GM23338 (cell line): ENCODE measurements around the gene PAQR9. TPM values are rescaled to one million over a fixed set of nuclear protein-coding genes. Genes with fewer than 3 reads are reported as not detected.

ENCODE experiments used
- ATAC-seq: fragments of 200-7000 bp; cut with Tn5 transposase; 3 replicates; pipeline ENCODE4 v1.9.1; 2020
- DNase-seq: peaks from one replicate; pipeline ENCODE4 v3.0.0-alpha.2; 2015; ENCODE audit warnings: low spot score
- H2AFZ ChIP-seq: fragments of 200-600 bp; sonication (generic); 2 replicates; pipeline ENCODE4 v1.8.0; 2016; ENCODE audit warnings: antibody characterized with exemption, mild to moderate bottlenecking, moderate library complexity
- H3F3A ChIP-seq: fragments of 200-600 bp; sonication (generic); replicated peaks from 2 replicates; pipeline ENCODE4 v1.8.0; 2017; ENCODE audit warnings: antibody characterized with exemption, mixed run types, low read depth
- H3K27ac ChIP-seq: fragments of 200-600 bp; sonication (generic); 2 replicates; pipeline ENCODE4 v1.6.1; 2016; ENCODE audit warnings: low read depth
- H3K27me3 ChIP-seq: fragments of 200-600 bp; sonication (generic); 2 replicates; pipeline ENCODE4 v1.8.0; 2016; ENCODE audit warnings: mild to moderate bottlenecking, mixed run types, moderate library complexity; ENCODE audit not compliant: insufficient read depth
- H3K36me3 ChIP-seq: fragments of 200-600 bp; sonication (generic); 2 replicates; pipeline ENCODE4 v1.8.0; 2016; ENCODE audit warnings: mild to moderate bottlenecking; ENCODE audit not compliant: insufficient read depth
- H3K4me1 ChIP-seq: fragments of 200-600 bp; sonication (generic); 2 replicates; pipeline ENCODE4 v1.8.0; 2016; ENCODE audit warnings: mild to moderate bottlenecking, moderate library complexity; ENCODE audit not compliant: insufficient read depth
- H3K4me2 ChIP-seq: fragments of 200-600 bp; sonication (generic); 2 replicates; pipeline ENCODE4 v1.7.1; 2017; ENCODE audit warnings: mixed run types
- H3K4me3 ChIP-seq: fragments of 200-600 bp; sonication (generic); 2 replicates; pipeline ENCODE4 v1.6.1; 2016; ENCODE audit warnings: mixed run types
- H3K79me2 ChIP-seq: fragments of 200-600 bp; sonication (generic); replicated peaks from 2 replicates; pipeline ENCODE4 v1.8.0; 2017; ENCODE audit warnings: mild to moderate bottlenecking; ENCODE audit not compliant: insufficient read depth
- H3K9me2 ChIP-seq: fragments of 200-600 bp; sonication (generic); 2 replicates; pipeline ENCODE4 v1.8.0; 2017; ENCODE audit not compliant: insufficient read depth
- H4K20me1 ChIP-seq: fragments of 200-600 bp; sonication (generic); replicated peaks from 2 replicates; pipeline ENCODE4 v1.8.0; 2017; ENCODE audit warnings: mild to moderate bottlenecking; ENCODE audit not compliant: insufficient read depth
- H3K27ac Mint-ChIP-seq: 2 replicates; pipeline ENCODE4 v1.8.0; 2020; ENCODE audit warnings: inconsistent platforms, mild to moderate bottlenecking, moderate library complexity, mixed read lengths
- H3K27me3 Mint-ChIP-seq: 3 replicates; pipeline ENCODE4 v1.8.0; 2022; ENCODE audit warnings: low read depth, mild to moderate bottlenecking, moderate library complexity, mixed read lengths, inconsistent platforms; ENCODE audit not compliant: insufficient read depth, poor library complexity
- H3K36me3 Mint-ChIP-seq: 3 replicates; pipeline ENCODE4 v1.8.0; 2021; ENCODE audit warnings: low read depth, mild to moderate bottlenecking, inconsistent platforms, moderate library complexity, mixed read lengths
- H3K4me1 Mint-ChIP-seq: 3 replicates; pipeline ENCODE4 v1.8.0; 2020; ENCODE audit warnings: mild to moderate bottlenecking, inconsistent platforms, mixed read lengths
- H3K4me3 Mint-ChIP-seq: 3 replicates; pipeline ENCODE4 v1.8.0; 2021; ENCODE audit warnings: moderate library complexity, mild to moderate bottlenecking, inconsistent platforms, mixed read lengths
- H3K9me3 Mint-ChIP-seq: 3 replicates; pipeline ENCODE4 v1.8.0; 2020; ENCODE audit warnings: moderate library complexity, mild to moderate bottlenecking, inconsistent platforms, mixed read lengths
- CREB1 ChIP-seq: fragments of 250-450 bp; sonication (Bioruptor Pico); IDR thresholded peaks from 2 replicates; pipeline ENCODE4 v1.5.0; 2020; ENCODE audit warnings: low read depth, mild to moderate bottlenecking, moderate library complexity
- CTCF ChIP-seq, 2 experiments: fragments of 200-600 bp in 1 of 2; sonication (generic) in 1 of 2; conservative IDR thresholded peaks; 2 replicates each; pipeline versions ENCODE4 v1.5.1 to v1.6.1; 2016 to 2017; ENCODE audit warnings: antibody characterized with exemption in 2 of 2, low read depth in 2 of 2, mild to moderate bottlenecking in 2 of 2, moderate library complexity in 1 of 2
- ETS1 ChIP-seq: IDR thresholded peaks from 2 replicates; pipeline ENCODE4 v1.6.1; 2016; ENCODE audit warnings: antibody characterized with exemption
- EZH2 ChIP-seq: fragments of 200-600 bp; sonication (generic); IDR thresholded peaks from one replicate; pipeline ENCODE4 v1.8.0; 2017; ENCODE audit warnings: antibody characterized with exemption, mild to moderate bottlenecking, low read depth; ENCODE audit not compliant: unreplicated experiment
- EZH2phosphoT487 ChIP-seq: fragments of 200-600 bp; sonication (generic); IDR thresholded peaks from one replicate; pipeline ENCODE4 v1.8.1; 2018; ENCODE audit warnings: antibody characterized with exemption; ENCODE audit not compliant: unreplicated experiment
- JUNB ChIP-seq: IDR thresholded peaks from one replicate; pipeline ENCODE4 v1.6.1; 2016; ENCODE audit warnings: antibody characterized with exemption; ENCODE audit not compliant: unreplicated experiment
- NANOG ChIP-seq: IDR thresholded peaks from 2 replicates; pipeline ENCODE4 v1.6.1; 2016; ENCODE audit warnings: antibody characterized with exemption, borderline replicate concordance
- POLR2AphosphoS5 ChIP-seq: IDR thresholded peaks from 2 replicates; pipeline ENCODE4 v1.6.1; 2016; ENCODE audit warnings: antibody characterized with exemption, low read depth
- REST ChIP-seq: IDR thresholded peaks from one replicate; pipeline ENCODE4 v1.6.1; 2018; ENCODE audit warnings: antibody characterized with exemption; ENCODE audit not compliant: unreplicated experiment
- STAT1 ChIP-seq: IDR thresholded peaks from one replicate; pipeline ENCODE4 v1.6.1; 2016; ENCODE audit warnings: antibody characterized with exemption; ENCODE audit not compliant: unreplicated experiment
- ZNF114 ChIP-seq: fragments of 250-450 bp; sonication (Bioruptor Pico); IDR thresholded peaks from 2 replicates; pipeline ENCODE4 v1.5.0; 2020; ENCODE audit warnings: mild to moderate bottlenecking, moderate library complexity
- ZNF331 ChIP-seq: fragments of 250-450 bp; sonication (Bioruptor Pico); IDR thresholded peaks from 2 replicates; pipeline ENCODE4 v1.5.0; 2020; ENCODE audit warnings: low read depth, mild to moderate bottlenecking, moderate library complexity
- ZNF462 ChIP-seq: fragments of 250-450 bp; sonication (Bioruptor Pico); IDR thresholded peaks from 2 replicates; pipeline ENCODE4 v1.5.0; 2020; ENCODE audit warnings: mild to moderate bottlenecking, moderate library complexity
- polyA plus RNA-seq: library from polyadenylated mRNA; unstranded; fragments of >200 nt; fragmentation: Nextera tagmentation; extraction: Ambion mirVana; gene quantifications from 2 replicates; pipeline ENCODE4 v1.2.1, GENCODE V29; 2016
- total RNA-seq: library from RNA; depleted of rRNA; stranded (reverse); fragments of >200 nt; shearing (Covaris generic); gene quantifications from 2 replicates; pipeline ENCODE4 v1.2.3, GENCODE V29; 2014

The PAQR9 gene
- total and polyA plus RNA-seq, 2 experiments from 2014 or later: 2.0 to 2.3 TPM

- DNase-seq: no peak
These were observed 3.1 kb downstream of the PAQR9 start for GRCh38 chr3:142960322-142960850.

More at GRCh38 chr3:142960322-142960850, 3.1 kb downstream of the PAQR9 start:
- no peak for TF ChIP-seq ETS1
- no peak for TF ChIP-seq ZNF462 (CRISPR knock-in tag)
- no peak for TF ChIP-seq STAT1
- no peak for TF ChIP-seq NANOG
- TF ChIP-seq CTCF (conservative IDR thresholded peaks at IDR 0.05; ENCODE audit: low read depth in 2 of 2): no peak
- TF ChIP-seq ZNF331 (CRISPR knock-in tag): no peak
- no peak for TF ChIP-seq JUNB
- no peak for TF ChIP-seq CREB1 (CRISPR knock-in tag)
- TF ChIP-seq ZNF114 (CRISPR knock-in tag): no peak
- TF ChIP-seq EZH2: no peak
- TF ChIP-seq REST: no peak
- TF ChIP-seq EZH2phosphoT487: no peak
- no peak for TF ChIP-seq POLR2AphosphoS5
- Mint-ChIP-seq H3K27ac (no peak overlapping the region), H3K9me3 (peaks cover 4% of the 10 kb centered on the region; the same call in 2 of the 3 replicates), H3K36me3 (peaks cover 15% of the 10 kb centered on the region; the same call in 2 of the 3 replicates), H3K27me3 (peaks cover 28% of the 10 kb centered on the region), H3K4me3 (no peak overlapping the region), H3K4me1 (peaks cover 19% of the 10 kb centered on the region)
- H2AFZ ChIP-seq: no peak overlapping the region
- no peaks in the 10 kb centered on the region for H3K9me2 ChIP-seq
- H3F3A ChIP-seq: peaks cover 5% of the 10 kb centered on the region; the same call in 1 of the 2 replicates
- no peak overlapping the region for H3K27ac ChIP-seq
- H3K4me3 ChIP-seq: no peak overlapping the region
- no peak for ATAC-seq
- peaks cover 3% of the 10 kb centered on the region; the same call in 1 of the 2 replicates for H3K4me1 ChIP-seq
- no peaks in the 10 kb centered on the region for H3K79me2 ChIP-seq
- peaks cover 42% of the 10 kb centered on the region for H3K27me3 ChIP-seq
- 0 out of 2 replicates have a peak, but pooled peaks cover 3% of the 10 kb centered on the region for H4K20me1 ChIP-seq
- no peak overlapping the region for H3K4me2 ChIP-seq
- H3K36me3 ChIP-seq: no peaks in the 10 kb centered on the region
